Cardiac fibroblast (primary cell): ENCODE results near the gene LTBP1.

Experiments used
- DNase-seq, 2 donors: peaks; one replicate each; pipeline versions ENCODE4 v3.0.0 to v3.0.0-alpha.2; 2010; ENCODE audit warnings: low read depth in 2 of 2
- H3K4me3 ChIP-seq, 2 donors: replicated peaks in 1 of 2; 1 replicate in 1 of 2; 2 replicates in 1 of 2; pipeline ENCODE4 v1.5.1; 2011; ENCODE audit warnings: low read depth in 2 of 2, low read length in 2 of 2, mild to moderate bottlenecking in 2 of 2, moderate library complexity in 1 of 2
- TF ChIP-seq, protein P1 (sequence below): IDR thresholded peaks from one replicate; pipeline ENCODE4 v1.5.1; 2011; ENCODE audit warnings: low read depth, mild to moderate bottlenecking, low read length, inconsistent platforms

Gene LTBP1

DNA sequence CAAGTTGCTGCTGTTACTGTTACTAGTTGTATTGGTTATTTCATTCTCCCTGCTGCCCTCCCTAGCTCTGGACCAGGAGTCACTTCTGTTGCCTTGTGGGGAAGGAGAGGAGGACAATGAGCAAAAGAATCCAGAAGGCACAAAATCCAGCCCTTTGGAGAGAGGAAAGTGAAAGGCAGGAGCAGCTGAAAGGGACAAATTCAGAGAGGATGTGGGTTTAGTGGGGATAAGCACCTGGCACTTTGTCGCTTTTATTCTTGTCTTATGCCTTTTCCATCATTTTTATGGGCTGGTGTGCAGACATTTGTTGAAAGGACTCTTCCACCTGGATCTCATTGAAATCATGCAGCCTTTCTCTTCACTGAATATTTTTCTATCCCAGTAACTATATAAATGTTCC lies 24.3 kb upstream of the LTBP1 start:
- H3K4me3 ChIP-seq, result no peak overlapping the region
- no peak for DNase-seq
- TF ChIP-seq, protein P1, sequence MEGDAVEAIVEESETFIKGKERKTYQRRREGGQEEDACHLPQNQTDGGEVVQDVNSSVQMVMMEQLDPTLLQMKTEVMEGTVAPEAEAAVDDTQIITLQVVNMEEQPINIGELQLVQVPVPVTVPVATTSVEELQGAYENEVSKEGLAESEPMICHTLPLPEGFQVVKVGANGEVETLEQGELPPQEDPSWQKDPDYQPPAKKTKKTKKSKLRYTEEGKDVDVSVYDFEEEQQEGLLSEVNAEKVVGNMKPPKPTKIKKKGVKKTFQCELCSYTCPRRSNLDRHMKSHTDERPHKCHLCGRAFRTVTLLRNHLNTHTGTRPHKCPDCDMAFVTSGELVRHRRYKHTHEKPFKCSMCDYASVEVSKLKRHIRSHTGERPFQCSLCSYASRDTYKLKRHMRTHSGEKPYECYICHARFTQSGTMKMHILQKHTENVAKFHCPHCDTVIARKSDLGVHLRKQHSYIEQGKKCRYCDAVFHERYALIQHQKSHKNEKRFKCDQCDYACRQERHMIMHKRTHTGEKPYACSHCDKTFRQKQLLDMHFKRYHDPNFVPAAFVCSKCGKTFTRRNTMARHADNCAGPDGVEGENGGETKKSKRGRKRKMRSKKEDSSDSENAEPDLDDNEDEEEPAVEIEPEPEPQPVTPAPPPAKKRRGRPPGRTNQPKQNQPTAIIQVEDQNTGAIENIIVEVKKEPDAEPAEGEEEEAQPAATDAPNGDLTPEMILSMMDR, result no peak

DNA sequence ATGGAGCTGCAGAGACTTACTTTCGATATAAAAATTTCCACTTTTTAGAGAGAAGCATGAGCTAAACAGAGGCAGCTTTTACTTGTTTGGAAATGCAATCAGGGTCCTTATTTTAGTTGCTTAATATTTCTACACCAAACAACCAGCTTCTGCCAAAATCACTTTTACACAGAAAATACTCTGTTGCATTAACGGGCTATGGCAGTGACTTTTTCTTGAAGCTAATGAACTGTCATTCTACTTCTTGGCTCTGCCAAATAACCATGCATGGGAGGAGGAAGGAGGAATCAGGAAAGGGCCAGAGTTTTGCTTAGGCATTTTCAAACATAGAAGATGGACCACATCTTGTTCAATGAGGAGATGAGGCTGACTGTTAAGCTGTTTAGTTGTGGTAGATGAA lies 23.6 kb upstream of the LTBP1 start:
- DNase-seq, result no peak
- TF ChIP-seq, protein P1, result no peak
- H3K4me3 ChIP-seq, result no peak overlapping the region

DNA sequence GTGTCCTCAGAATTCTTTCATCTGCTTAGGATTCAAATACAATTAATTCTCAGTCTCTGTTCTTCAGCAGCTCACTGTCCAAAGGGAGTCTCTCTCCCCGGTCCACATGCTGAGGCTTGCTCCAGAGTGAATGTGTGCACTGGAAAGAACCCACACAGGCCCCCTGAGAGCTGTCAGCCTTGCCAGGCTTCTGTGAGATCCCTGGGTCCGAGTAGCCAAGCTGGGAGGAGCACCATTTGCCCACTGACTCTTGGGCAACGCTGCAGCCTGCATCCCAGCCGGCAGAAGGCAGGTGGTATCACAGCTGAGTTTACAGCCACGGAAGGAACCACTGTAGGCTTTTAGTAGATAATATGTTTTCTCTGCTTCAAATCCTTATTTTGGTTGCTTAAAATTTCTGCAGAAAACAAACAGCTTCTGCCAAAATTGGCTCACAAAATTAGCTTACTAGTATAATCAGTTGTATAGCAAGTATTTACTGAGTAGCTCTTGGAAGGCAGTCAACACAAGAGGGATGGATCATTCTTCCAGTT lies 21.4 kb upstream of the LTBP1 start:
- TF ChIP-seq, protein P1, result no peak
- no peak for DNase-seq
- no peak overlapping the region for H3K4me3 ChIP-seq

DNA sequence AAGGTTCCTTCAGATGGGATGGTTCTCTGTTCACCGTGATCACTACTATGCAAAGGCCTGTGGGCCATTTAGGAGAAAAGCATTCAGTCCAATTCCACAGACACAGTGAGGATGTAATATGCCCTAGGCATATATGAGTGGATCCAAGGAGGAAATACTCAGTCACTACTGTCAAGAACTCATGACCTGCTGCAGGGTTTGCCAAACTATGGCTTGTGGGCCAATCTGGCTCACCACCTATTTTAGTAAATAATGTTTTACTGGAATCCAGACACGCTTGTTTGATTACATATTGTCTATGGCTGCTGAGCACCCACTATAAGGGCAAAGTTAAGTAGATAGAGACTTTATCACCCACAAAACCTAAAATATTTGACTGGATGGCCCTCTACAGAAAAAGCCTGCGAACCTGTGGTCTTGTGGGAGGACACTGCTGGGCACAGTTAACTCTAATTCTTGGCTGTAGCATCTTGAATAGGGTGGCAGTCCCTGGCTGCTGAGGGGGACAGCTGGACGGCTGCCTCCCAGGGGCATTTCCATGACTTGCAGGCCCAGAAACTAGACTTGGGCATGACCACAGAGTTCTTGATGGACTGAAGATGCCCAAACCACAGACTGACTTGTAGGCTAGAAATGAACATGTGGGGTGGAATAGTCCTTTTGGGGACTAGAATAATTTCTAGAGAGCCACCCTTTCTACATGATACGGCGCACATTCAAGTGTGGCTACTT lies 20.6 kb upstream of the LTBP1 start:
- DNase-seq, result no peak
- TF ChIP-seq, protein P1, result no peak
- H3K4me3 ChIP-seq, result no peak overlapping the region

DNA sequence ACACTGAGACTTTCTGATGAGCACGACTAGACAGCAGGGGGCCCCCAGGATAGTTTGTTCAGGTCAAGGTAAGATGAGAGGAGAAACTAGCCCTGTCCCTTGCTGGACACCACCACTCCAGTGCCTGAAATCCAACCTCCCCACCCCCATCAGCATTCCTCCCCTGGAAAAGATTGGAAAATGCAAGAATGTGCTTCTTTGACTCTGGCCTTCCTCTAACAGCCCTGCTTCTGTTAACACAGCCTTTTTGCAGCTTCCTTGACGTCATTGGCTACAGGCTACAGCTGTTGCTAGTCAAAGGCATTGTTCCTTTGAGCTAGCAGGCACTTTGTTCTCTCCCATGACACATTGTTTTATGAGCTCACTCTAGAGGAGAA lies 20.1 kb upstream of the LTBP1 start:
- DNase-seq, result peak; percentile 88 to 89
- H3K4me3 ChIP-seq, result no peak overlapping the region
- TF ChIP-seq, protein P1, result no peak

DNA sequence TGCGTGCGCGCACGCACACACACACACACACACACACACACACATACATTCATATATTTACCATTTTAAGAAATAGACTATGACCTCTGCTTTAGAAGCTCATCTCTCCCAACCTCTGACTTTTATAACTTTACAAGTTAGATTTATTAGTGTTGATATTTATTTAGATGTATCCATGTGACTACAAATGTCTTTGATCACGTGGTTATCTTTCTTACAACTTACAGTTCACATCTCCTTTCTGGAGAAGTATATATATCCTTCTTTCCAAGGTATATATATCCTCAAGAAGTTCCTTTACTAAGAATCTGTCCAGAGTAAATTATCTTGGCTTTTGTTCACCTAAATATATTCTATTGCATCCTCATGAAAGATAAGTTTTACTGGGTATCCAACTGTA lies 16.3 kb upstream of the LTBP1 start:
- DNase-seq, result no peak
- no peak overlapping the region for H3K4me3 ChIP-seq
- TF ChIP-seq, protein P1, result no peak

DNA sequence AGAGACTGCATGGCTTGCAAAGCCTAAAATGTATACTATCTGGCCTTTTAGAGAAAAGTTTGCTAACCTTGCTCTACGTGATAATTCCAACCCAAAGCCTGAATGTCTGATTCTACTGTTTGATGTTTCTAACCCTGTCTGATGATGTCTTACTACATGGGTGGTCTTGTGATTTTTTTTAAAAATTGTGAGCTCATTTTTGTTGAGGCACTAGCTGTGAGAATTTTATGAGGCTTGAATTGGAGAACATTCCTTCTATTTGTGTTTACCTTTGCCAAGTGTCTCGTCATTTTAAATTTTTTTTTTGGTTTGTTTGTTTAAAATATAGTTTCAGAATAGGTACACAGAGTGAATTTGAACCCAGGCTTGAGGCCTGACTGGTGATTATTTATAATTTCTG lies 15.2 kb upstream of the LTBP1 start:
- H3K4me3 ChIP-seq, result no peak overlapping the region
- DNase-seq, result no peak
- TF ChIP-seq, protein P1, result no peak
